Measurements from ENCODE around the gene ELF2. TPM values are rescaled to one million over a fixed set of nuclear protein-coding genes. Genes with fewer than 3 reads are reported as not detected.
A peak's percentile ranks its signal among the peaks of the same experiment; 100 is the strongest.

ELF2 gene
- polyA plus RNA-seq, 1 of the 3 experiments (the other 2 are of a cell fraction) = 14.0 TPM

- TF ChIP-seq PBX3 (IDR thresholded peaks at IDR 0.05) = no peak
These were observed 98.1 kb downstream of the ELF2 start (continued) for GRCh38 chr4:139078926-139079325.

- H3F3A ChIP-seq (replicated peaks; ENCODE audit: insufficient read depth) = peaks cover 4% of the 10 kb centered on the region
- H3K9me3 ChIP-seq = no peaks in the 10 kb centered on the region
- POLR2A ChIA-PET = interaction anchor here (0.8 kb wide), 1 partner anchor 223 kb away, joined by 3 read pairs; the partner anchor contains the start of gene NAA15
- H3K4me1 ChIP-seq (ENCODE audit: control insufficient read depth in 1 of 2, insufficient read depth in 2 of 2, low read depth in 1 of 2, low read length in 1 of 2) = peaks cover 9 to 13% of the 10 kb centered on the region in 2 experiments; a peak in 2 of 4 replicates
- peaks cover 9 to 21% of the 10 kb centered on the region in 2 experiments for H3K36me3 ChIP-seq (replicated peaks in 1 of 2; ENCODE audit: control insufficient read depth in 1 of 2, insufficient read depth in 2 of 2, low read length in 1 of 2)
- no peak overlapping the region for H3K4me2 ChIP-seq
- peak overlapping the region in 1 of 2 experiments; percentile 34; a peak in 1 of 4 replicates for H3K27ac ChIP-seq (ENCODE audit: low read depth in 2 of 2, low read length in 1 of 2)
- no peaks in the 10 kb centered on the region for H3K9me2 ChIP-seq
- TF ChIP-seq EZH2phosphoT487 (IDR thresholded peaks at IDR 0.05; ENCODE audit: borderline replicate concordance, low read depth) (no peak), PBX3 (IDR thresholded peaks at IDR 0.05) (peak; percentile 20; the same call in 1 of the 2 replicates)
- peaks cover 85% of the 10 kb centered on the region for H4K20me1 ChIP-seq (ENCODE audit: insufficient read depth)
- no peak for DNase-seq
- no peak overlapping the region for H2AFZ ChIP-seq (ENCODE audit: low read depth)
- no peak overlapping the region for H3K9ac ChIP-seq
- H3K4me3 ChIP-seq (ENCODE audit: low read depth in 2 of 2, low read length in 1 of 2) = no peak overlapping the region
- WGBS (ENCODE audit: low lambda C conversion rate) = 46% methylated on average over 1 of the region's 1 CpG
- peaks cover 100% of the 10 kb centered on the region for H3K79me2 ChIP-seq (ENCODE audit: insufficient read depth)
- CTCF ChIA-PET = interaction anchor here (0.9 to 10.5 kb wide), 5 partner anchors 14 to 90 kb away, joined by 3 to 74 read pairs (median 4); no protein-coding TSS in a partner anchor
- no peaks in the 10 kb centered on the region for H3K27me3 ChIP-seq (ENCODE audit: insufficient read depth)
These were observed 99.3 kb downstream of the ELF2 start for GRCh38 chr4:139077567-139078355.

GRCh38 chr4:139076016-139076744 lies 100.8 kb downstream of the ELF2 start:
- Histone ChIP-seq H3K79me2 (ENCODE audit: insufficient read depth) (peaks cover 95% of the 10 kb centered on the region), H3K9ac (no peak overlapping the region), H3K9me2 (no peaks in the 10 kb centered on the region), H3K4me1 (ENCODE audit: control insufficient read depth in 1 of 2, insufficient read depth in 2 of 2, low read depth in 1 of 2, low read length in 1 of 2) (peaks cover 0 to 3% of the 10 kb centered on the region in 2 experiments; a peak in 1 of 4 replicates), H3K36me3 (replicated peaks in 1 of 2; ENCODE audit: control insufficient read depth in 1 of 2, insufficient read depth in 2 of 2, low read length in 1 of 2) (peaks cover 22 to 28% of the 10 kb centered on the region in 2 experiments), H3K9me3 (no peaks in the 10 kb centered on the region), H3K4me3 (ENCODE audit: low read depth in 2 of 2, low read length in 1 of 2) (no peak overlapping the region), H3K27ac (ENCODE audit: low read depth in 2 of 2, low read length in 1 of 2) (no peak overlapping the region), H4K20me1 (ENCODE audit: insufficient read depth) (peaks cover 71% of the 10 kb centered on the region), H3K4me2 (no peak overlapping the region), H2AFZ (ENCODE audit: low read depth) (no peak overlapping the region), H3K27me3 (ENCODE audit: insufficient read depth) (no peaks in the 10 kb centered on the region), H3F3A (replicated peaks; ENCODE audit: insufficient read depth) (no peaks in the 10 kb centered on the region)
- TF ChIP-seq MXI1 (IDR thresholded peaks at IDR 0.05; ENCODE audit: low read depth, low read length) (no peak), RCOR1 (IDR thresholded peaks at IDR 0.05; ENCODE audit: low read length) (no peak), USF1 (IDR thresholded peaks at IDR 0.05; ENCODE audit: borderline replicate concordance, low read depth) (no peak)
- ChIA-PET CTCF (interaction anchor here (0.5 to 1.6 kb wide), 2 partner anchors 9 to 46 kb away, joined by 3 to 5 read pairs; no protein-coding TSS in a partner anchor), POLR2A (no interaction called here)
- DNase-seq = no peak
- WGBS (ENCODE audit: low lambda C conversion rate) = 97% methylated on average over 1 of the region's 1 CpG
